ENCODE measurements around the gene SLAIN2. TPM values are rescaled to one million over a fixed set of nuclear protein-coding genes. Genes with fewer than 3 reads are reported as not detected.

Gene SLAIN2
- total and polyA plus RNA-seq, 7 donors: 25.6 to 167 (median 95.9) TPM

- intact Hi-C loops (cut with DNase I): no loop called here
- no peak overlapping the region for H3K27ac ChIP-seq
- TF ChIP-seq CTCF (IDR thresholded peaks at IDR 0.05): no peak
- TF ChIP-seq EP300 (IDR thresholded peaks at IDR 0.05): no peak
- TF ChIP-seq POLR2A (IDR thresholded peaks at IDR 0.05): no peak
- TF ChIP-seq POLR2AphosphoS5 (IDR thresholded peaks at IDR 0.05): no peak
- H3K27me3 ChIP-seq: no peaks in the 10 kb centered on the region
- H3K4me1 ChIP-seq: peaks cover 0 to 67% (median 45%) of the 10 kb centered on the region in 4 donors
- H3K9me3 ChIP-seq: no peaks in the 10 kb centered on the region
- H3K36me3 ChIP-seq: no peaks in the 10 kb centered on the region
- WGBS, 2 donors: 93 to 95% methylated on average over 1 of the region's 1 CpG
- no peak overlapping the region for H3K4me3 ChIP-seq
- no peak for DNase-seq
Measured at GRCh38 chr4:48350871-48351270, 9.5 kb downstream of the SLAIN2 start.

GRCh38 chr4:48352793-48353192 lies 11.5 kb downstream of the SLAIN2 start:
- no peak for DNase-seq
- no peaks in the 10 kb centered on the region for H3K9me3 ChIP-seq
- H3K27me3 ChIP-seq: no peaks in the 10 kb centered on the region
- no peak overlapping the region for H3K4me3 ChIP-seq
- WGBS, 2 donors: 89 to 96% methylated on average over 4 of the region's 4 CpGs
- intact Hi-C loops (cut with DNase I): no loop called here
- no peak for TF ChIP-seq CTCF (IDR thresholded peaks at IDR 0.05)
- no peak for TF ChIP-seq EP300 (IDR thresholded peaks at IDR 0.05)
- no peak for TF ChIP-seq POLR2AphosphoS5 (IDR thresholded peaks at IDR 0.05)
- TF ChIP-seq POLR2A (IDR thresholded peaks at IDR 0.05): no peak
- H3K4me1 ChIP-seq: peaks cover 0 to 59% (median 38%) of the 10 kb centered on the region in 4 donors
- no peak overlapping the region for H3K27ac ChIP-seq
- no peaks in the 10 kb centered on the region for H3K36me3 ChIP-seq

GRCh38 chr4:48356355-48356754 lies 15.0 kb downstream of the SLAIN2 start:
- peaks cover 0 to 48% (median 32%) of the 10 kb centered on the region in 4 donors for H3K4me1 ChIP-seq
- no peaks in the 10 kb centered on the region for H3K27me3 ChIP-seq
- WGBS, 2 donors: 82 to 92% methylated on average over 1 of the region's 1 CpG
- DNase-seq: no peak
- intact Hi-C loops (cut with DNase I): no loop called here
- H3K36me3 ChIP-seq: no peaks in the 10 kb centered on the region
- no peak overlapping the region for H3K4me3 ChIP-seq
- H3K9me3 ChIP-seq: no peaks in the 10 kb centered on the region
- TF ChIP-seq EP300 (IDR thresholded peaks at IDR 0.05) (no peak), POLR2A (IDR thresholded peaks at IDR 0.05) (no peak), CTCF (IDR thresholded peaks at IDR 0.05) (no peak), POLR2AphosphoS5 (IDR thresholded peaks at IDR 0.05) (no peak)
- no peak overlapping the region for H3K27ac ChIP-seq

GRCh38 chr4:48360285-48361011 lies 19.1 kb downstream of the SLAIN2 start:
- Histone ChIP-seq H3K4me1 (peaks cover 0 to 35% (median 21%) of the 10 kb centered on the region in 4 donors), H3K4me3 (no peak overlapping the region), H3K27me3 (no peaks in the 10 kb centered on the region), H3K9me3 (no peaks in the 10 kb centered on the region), H3K27ac (no peak overlapping the region), H3K36me3 (no peaks in the 10 kb centered on the region)
- no peak for DNase-seq
- intact Hi-C loops (cut with DNase I): no loop called here
- WGBS, 2 donors: 69 to 74% methylated on average over 4 of the region's 4 CpGs
- no peak for TF ChIP-seq EP300 (IDR thresholded peaks at IDR 0.05)
- no peak for TF ChIP-seq POLR2A (IDR thresholded peaks at IDR 0.05)
- TF ChIP-seq CTCF (IDR thresholded peaks at IDR 0.05): no peak
- TF ChIP-seq POLR2AphosphoS5 (IDR thresholded peaks at IDR 0.05): no peak
